Omental fat pad (tissue), 4 donors: ENCODE data around the gene CDK5R1. TPM values are rescaled to one million over a fixed set of nuclear protein-coding genes. Genes with fewer than 3 reads are reported as not detected.
"Not testable (repeated sequence)": the region's sequence is repeated elsewhere in the genome, so short reads cannot be mapped to it uniquely, and the experiment has no call there.

Experiments used
- ATAC-seq: fragments of 150-250 bp; one replicate; pipeline ENCODE4 v1.9.1; 2016; ENCODE audit warnings: mild to moderate bottlenecking, moderate library complexity; ENCODE audit not compliant: low FRiP score
- DNase-seq: peaks from one replicate; pipeline ENCODE4 v3.0.0-alpha.2; 2019; ENCODE audit warnings: low spot score
- CTCF ChIP-seq, 3 donors: fragments of 450-650 bp; IDR thresholded peaks; one replicate each; pipeline ENCODE4 v1.5.1; 2016 to 2017; ENCODE audit warnings: antibody characterized with exemption in 3 of 3, mild to moderate bottlenecking in 3 of 3, moderate library complexity in 2 of 3
- total RNA-seq, 4 donors: library from RNA; depleted of rRNA; stranded (reverse); fragments of >200 nt; gene quantifications; one replicate each; pipeline ENCODE4 v1.1.0, GENCODE V29; 2016

Gene CDK5R1
- total RNA-seq, 4 donors from 2014 or later = 1.1 to 2.6 (median 1.8) TPM

GRCh38 chr17:32445497-32445896, 41.3 kb upstream of the CDK5R1 start:
- no peak for ATAC-seq
- no peak for TF ChIP-seq CTCF (IDR thresholded peaks at IDR 0.05)
- DNase-seq = no peak

- ATAC-seq (no peak), DNase-seq (no peak)
- TF ChIP-seq CTCF (IDR thresholded peaks at IDR 0.05) = no peak
Observed at GRCh38 chr17:32445971-32446370, 40.8 kb upstream of the CDK5R1 start.

- ATAC-seq (no peak), DNase-seq (no peak)
- TF ChIP-seq CTCF (IDR thresholded peaks at IDR 0.05) = no peak
Observed at GRCh38 chr17:32446949-32447348, 39.8 kb upstream of the CDK5R1 start.

GRCh38 chr17:32449963-32450362, 36.8 kb upstream of the CDK5R1 start:
- no peak for TF ChIP-seq CTCF (IDR thresholded peaks at IDR 0.05)
- ATAC-seq = no peak
- DNase-seq = no peak

GRCh38 chr17:32450379-32450778, 36.4 kb upstream of the CDK5R1 start:
- not testable (repeated sequence) for DNase-seq, ATAC-seq

GRCh38 chr17:32451879-32452278, 34.9 kb upstream of the CDK5R1 start:
- DNase-seq = no peak
- no peak for TF ChIP-seq CTCF (IDR thresholded peaks at IDR 0.05)
- no peak for ATAC-seq

- ATAC-seq (no peak), DNase-seq (no peak)
- no peak for TF ChIP-seq CTCF (IDR thresholded peaks at IDR 0.05)
Observed at GRCh38 chr17:32452281-32452680, 34.5 kb upstream of the CDK5R1 start.

GRCh38 chr17:32453370-32453769, 33.4 kb upstream of the CDK5R1 start:
- DNase-seq (no peak), ATAC-seq (no peak)
- TF ChIP-seq CTCF (IDR thresholded peaks at IDR 0.05) = no peak
